ENCODE measurements around the gene PDPK1.

DNA sequence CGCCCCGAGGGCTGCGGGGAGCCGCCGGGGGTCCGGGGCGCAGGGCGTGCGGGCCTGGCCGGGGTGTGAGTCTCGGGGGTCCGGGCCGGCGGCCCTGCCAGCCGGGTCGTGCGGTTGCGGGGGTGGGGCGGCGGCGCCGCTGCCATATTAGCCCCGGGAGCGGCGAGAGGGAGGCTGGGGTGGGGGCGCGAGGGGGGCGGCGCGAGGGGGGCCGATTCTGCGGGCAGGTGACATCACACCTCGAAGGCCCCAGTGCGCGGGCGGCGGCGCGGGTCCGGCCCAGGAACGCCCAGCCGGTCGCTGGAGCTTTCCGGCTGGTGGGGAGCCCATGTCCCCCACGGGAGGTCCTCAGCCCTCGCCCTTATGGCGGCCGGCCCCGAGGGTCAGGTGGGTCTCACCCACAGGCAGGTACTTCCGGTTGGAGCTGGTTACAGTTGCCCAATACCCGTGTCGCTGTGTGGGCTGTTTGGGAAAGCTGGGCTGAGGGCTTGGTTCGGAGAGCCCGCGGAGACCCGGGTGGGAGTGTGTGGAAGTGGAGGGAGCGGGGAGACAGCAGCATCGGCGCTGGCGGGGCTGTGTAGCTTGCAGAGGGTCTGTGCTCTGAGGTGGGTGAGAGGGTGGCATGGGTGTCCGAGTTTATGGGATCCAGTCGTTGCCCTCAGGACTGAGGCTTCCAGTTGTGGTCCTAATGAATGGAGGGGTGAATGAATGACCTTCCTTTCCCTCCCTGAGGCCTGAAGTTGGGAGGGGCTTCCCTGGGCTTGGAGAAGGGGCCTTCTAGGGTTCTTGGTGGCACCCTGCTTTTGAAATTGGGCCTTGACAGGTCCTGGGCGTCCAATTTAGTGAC, 23.3 kb upstream of the PDPK1 start:
- no peak for TF ChIP-seq EZH2 (IDR thresholded peaks at IDR 0.05; ENCODE audit: low read length, missing control alignments)
- no peak for TF ChIP-seq CTCF (conservative IDR thresholded peaks at IDR 0.05 in 1 of 2, IDR thresholded peaks at IDR 0.05 in 1 of 2; ENCODE audit: low read depth in 1 of 2, low read length in 2 of 2)
